Inferior parietal cortex (tissue), 1 donor: ENCODE data around the gene B3GALT6.
"Not testable (repeated sequence)": the region's sequence is repeated elsewhere in the genome, so short reads cannot be mapped to it uniquely, and the experiment has no call there.

Experiments used
- DNase-seq: peaks from one replicate; pipeline ENCODE4 v3.0.0-alpha.2; 2016; ENCODE audit errors: extremely low spot score

The B3GALT6 gene

DNA sequence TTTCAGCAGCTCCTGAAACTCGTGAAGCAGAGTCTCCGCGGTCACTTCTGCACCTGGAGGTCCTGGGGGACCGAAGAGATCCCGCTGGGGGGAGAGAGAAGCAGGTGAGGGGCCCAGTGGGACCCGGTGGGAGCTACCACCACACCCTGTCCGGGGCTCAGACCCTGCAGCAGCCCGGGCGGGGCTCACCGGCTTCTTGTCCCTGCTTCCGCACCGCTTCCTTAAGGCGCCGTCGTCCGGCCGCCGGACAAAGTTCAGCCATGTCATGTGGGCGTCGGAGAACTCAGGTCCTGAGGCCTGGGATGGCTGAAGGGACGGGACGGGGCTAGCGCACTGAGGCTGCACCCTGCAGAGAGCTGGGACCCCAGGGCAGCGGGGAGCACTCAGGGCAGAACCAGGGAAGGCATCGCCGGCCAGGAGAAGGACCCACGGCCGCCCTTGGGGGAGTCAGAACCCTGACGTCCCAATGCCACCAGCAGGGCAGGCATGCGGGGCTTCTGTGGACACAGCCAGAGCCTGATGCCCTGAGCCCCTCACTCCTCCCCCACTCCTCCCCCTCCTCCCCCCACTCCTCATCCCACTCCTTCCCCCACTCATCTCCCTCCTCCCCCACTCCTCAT, 12.3 kb downstream of the B3GALT6 start:
- no peak for DNase-seq

GRCh38 chr1:1245178-1245816, 13.3 kb downstream of the B3GALT6 start:
- no peak for DNase-seq

DNA sequence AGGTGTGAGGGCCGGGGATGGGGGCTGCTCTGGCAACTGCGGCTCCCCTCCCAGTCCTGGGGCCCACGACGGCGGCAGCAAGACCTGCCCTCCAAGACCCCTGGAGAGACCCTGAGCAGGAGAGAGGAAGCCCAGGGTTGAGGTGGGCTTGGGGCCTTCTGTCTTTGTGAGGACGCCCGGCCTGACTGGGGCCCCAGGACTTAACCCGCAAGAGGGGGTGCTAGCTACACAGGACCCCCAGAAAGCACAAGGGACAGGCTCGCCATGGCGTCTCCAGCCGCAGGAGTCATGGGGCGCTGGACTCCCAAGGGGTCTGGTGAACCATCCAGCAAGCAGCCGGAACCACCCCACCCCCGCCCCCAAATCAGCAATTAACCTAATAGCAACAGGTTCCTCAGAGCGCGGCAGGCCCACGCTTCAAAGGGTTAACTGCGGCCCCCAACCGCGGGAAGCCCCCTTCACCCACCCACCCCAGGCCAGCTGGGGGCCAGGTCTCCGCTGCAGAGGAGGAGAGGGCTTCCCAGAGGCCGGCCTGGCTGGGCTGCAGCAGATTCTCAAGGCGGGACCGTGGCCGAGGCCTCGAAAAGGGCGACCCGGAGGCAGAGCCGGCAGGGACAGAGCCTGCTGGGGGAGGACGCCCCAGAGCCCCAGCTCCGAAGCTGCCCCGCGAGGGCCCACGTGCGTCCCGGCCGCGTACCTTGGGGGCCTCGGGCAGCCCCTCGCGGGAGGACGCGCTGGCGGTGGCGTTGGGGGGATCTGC, 14.0 kb downstream of the B3GALT6 start:
- DNase-seq, result no peak

- no peak for DNase-seq
These were observed 14.7 kb downstream of the B3GALT6 start, which contains the start of gene C1QTNF12 for GRCh38 chr1:1246577-1247340. TSS of gene C1QTNF12 (minus strand) at chr1:1246722. CDS start at chr1:1246690, 32 bp downstream.

DNA sequence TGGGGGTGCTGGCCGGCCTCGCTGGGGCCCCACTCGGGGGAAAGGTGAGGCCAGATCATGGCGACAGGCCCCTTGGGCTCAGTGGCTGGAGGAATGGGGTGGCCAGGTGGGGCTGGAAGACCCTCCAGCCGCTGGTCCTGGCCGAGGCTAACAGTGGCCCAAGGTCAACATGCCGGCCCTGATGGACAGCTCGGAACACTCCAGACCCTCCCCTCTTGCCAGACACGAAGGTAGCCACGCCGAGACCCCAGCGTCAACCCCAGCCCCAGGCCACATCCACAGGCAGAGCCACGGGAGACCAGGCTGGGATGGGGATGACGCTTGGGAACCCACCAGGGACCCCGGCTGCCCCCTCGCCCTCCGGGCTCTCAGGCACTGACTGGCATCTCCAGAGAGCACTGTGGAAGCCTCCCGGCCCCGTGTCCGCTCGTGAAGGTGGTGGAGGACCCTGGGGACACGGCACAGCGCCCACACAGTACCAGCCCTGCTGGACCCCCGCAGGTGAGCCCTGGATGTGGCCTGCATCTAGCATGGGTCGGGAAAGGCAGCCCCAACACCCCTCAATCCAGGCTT, 15.4 kb downstream of the B3GALT6 start:
- no peak for DNase-seq

- DNase-seq, result not testable (repeated sequence)
These were observed 16.2 kb downstream of the B3GALT6 start for GRCh38 chr1:1248009-1248913.

DNA sequence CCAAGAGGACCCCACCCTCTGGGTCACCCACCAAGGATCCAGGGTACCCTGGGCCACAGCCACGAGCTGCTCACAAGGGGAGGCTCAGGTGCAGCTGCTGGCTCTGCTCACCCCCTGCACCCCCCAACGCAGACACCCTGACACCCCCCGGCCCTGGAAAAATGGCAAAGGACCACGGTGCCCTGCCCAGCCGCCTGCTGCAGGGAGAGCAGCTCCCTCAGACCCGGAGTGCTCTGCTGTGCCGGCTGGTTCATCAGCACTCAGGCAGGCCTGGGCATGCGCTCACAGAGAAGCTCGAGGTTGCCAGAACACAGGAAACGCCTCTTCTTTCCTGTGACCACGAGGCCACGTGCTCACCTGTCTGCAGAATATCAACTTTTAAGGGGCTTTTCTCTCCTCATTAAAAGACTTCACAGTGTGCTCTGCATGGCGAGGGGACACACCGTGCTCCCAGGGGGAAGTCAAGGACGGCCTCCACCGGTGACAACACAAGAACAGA, 18.8 kb downstream of the B3GALT6 start:
- no peak for DNase-seq

GRCh38 chr1:1253314-1253713, 21.3 kb downstream of the B3GALT6 start:
- no peak for DNase-seq

DNA sequence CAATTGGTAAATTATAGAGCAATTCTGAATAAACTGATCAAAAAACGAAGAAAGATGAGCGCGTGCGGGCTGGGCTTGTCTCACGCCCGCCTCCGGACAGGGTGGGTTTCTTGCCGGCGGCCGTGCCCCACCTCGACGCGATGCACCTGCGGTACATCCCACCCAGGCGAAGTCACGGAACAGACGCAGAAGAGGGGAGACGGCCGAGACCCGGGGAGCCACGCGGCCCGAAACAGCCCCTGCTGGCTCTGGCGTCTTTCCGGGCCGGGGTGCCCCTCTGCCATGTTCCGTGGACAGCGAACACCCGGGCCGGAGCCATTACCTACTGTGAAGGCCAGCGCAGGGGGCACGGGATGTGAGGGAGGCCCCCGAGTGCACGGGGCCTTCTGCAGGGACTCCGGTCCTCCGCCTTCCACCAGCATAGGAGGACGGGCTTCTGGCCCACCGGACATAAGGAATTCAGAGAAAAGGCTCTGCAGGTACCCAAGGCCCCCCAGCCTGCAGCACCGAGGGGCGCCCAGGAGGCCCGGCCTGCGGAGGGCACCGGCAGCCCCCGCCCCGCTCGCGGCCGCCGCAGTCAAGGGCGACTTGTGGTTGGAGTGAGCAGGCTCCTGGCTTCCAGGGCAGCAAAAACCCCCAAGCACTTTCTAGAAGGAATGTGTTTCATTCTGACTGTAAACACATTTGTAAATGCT, 22.1 kb downstream of the B3GALT6 start:
- DNase-seq, result no peak

DNA sequence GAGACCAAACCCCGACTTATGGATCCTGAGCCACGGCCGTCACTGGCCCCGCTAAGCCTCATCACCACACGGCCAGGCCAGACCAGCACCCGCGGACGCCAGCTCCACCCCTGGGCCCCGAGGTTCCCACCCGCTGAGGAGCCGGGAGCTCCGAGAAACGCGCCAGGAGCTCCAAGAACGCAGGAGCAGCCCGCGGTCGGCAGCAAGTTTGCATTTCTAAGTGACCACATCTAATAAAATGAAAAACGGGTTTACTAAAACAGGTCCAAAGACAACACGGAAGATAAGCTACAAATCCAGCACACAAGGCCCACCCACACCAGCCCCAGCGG, 22.6 kb downstream of the B3GALT6 start:
- no peak for DNase-seq

GRCh38 chr1:1255078-1255477, 23.0 kb downstream of the B3GALT6 start:
- DNase-seq, result no peak

DNA sequence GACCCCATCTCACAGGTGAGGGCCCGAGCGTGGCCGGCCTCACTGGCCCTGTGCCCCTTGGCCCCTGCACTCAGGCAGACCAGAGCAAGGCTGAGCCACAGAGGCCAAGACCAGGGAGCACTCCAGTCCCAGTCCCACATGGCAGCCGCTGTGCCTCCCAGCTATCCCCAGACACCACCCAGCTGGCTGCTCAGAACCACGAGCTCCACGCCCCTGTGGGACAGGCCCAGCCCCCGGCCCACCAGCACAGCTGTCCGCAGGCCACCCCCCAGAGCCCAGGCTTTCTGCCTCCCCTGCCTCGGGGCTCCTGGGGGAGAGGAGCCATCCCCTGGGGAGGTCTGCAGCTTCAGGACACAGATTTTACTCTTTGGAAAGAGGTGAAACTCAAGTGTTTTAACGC, 23.6 kb downstream of the B3GALT6 start:
- DNase-seq, result no peak

- no peak for DNase-seq
These were observed 25.2 kb downstream of the B3GALT6 start for GRCh38 chr1:1256956-1257871.

DNA sequence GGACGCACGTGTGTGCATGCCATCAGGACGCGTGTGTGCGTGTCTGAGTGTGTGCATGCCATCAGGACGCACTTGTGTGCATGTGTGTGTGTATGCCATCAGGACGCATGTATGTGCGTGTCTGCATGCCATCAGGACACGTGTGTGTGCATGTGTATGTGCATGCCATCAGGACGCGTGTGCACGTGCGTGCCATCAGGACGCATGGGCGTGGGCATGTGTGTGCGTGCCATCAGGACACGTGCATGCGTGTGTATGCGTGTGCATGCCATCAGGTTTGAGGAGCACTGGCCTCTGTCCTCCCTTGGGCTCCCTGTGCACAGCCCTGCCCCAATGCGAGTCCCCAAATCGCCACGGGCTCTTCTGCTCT, 27.1 kb downstream of the B3GALT6 start:
- no peak for DNase-seq

- DNase-seq, result no peak
These were observed 27.5 kb downstream of the B3GALT6 start for GRCh38 chr1:1259540-1259939.

DNA sequence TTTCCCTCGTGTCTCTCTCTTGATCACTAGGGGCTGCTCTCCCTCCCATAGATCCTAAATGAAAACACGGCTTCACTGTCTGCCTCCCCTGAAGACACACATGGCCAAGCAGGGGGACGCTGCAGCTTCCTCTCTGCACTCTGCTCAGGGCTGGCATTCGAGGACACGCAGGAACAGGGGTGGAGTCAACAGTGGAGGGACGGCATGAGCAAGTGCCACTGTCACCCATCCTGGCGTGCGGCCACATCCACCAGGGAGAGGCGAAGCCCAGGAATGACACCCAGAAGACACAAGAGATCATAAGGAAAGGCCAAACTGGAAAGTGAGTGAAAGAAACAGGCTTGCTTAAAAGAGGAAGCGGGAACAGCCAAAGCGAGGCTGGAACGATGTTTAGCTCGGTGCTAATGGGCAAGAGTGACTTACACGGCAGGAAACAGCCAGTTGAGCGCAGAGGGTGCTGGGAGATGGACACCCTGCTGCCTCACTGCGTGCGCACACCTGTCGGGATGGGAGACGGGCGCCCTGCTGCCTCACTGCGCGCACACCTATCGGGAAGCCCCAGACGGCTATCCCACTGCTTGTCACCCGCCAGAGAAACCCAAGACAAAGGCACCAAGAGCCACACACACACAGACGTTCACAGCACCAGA, 28.0 kb downstream of the B3GALT6 start:
- no peak for DNase-seq

GRCh38 chr1:1260843-1261560, 29.0 kb downstream of the B3GALT6 start:
- no peak for DNase-seq

GRCh38 chr1:1262071-1262470, 30.0 kb downstream of the B3GALT6 start:
- no peak for DNase-seq
